HG03097 (cell line): ENCODE results near the gene SPATS2.

Source experiments
- ATAC-seq: cut with Tn5 transposase; IDR thresholded peaks from one replicate; pipeline ENCODE4 v1.9.1; 2021; ENCODE audit not compliant: unreplicated experiment, low FRiP score

The SPATS2 gene

GRCh38 chr12:49552014-49552413 is 184.8 kb downstream of the SPATS2 start:
- ATAC-seq, result no peak

- no peak for ATAC-seq
Observed at GRCh38 chr12:49552425-49552824, 185.2 kb downstream of the SPATS2 start.

- ATAC-seq, result no peak
Observed at GRCh38 chr12:49552899-49553298, 185.6 kb downstream of the SPATS2 start.

- ATAC-seq, result no peak
Observed at GRCh38 chr12:49553512-49554088, 186.3 kb downstream of the SPATS2 start.

GRCh38 chr12:49554266-49554665 is 187.0 kb downstream of the SPATS2 start:
- no peak for ATAC-seq

GRCh38 chr12:49555631-49556390 is 188.5 kb downstream of the SPATS2 start:
- ATAC-seq, result no peak

- no peak for ATAC-seq
Observed at GRCh38 chr12:49556391-49557186, 189.3 kb downstream of the SPATS2 start.

- ATAC-seq, result no peak
Observed at GRCh38 chr12:49557187-49557916, 190.1 kb downstream of the SPATS2 start.

- ATAC-seq, result no peak
Observed at GRCh38 chr12:49557917-49558215, 190.6 kb downstream of the SPATS2 start.

- no peak for ATAC-seq
Observed at GRCh38 chr12:49558526-49558925, 191.3 kb downstream of the SPATS2 start.

- no peak for ATAC-seq
Observed at GRCh38 chr12:49559011-49559675, 191.9 kb downstream of the SPATS2 start.

GRCh38 chr12:49560695-49561094 is 193.4 kb downstream of the SPATS2 start:
- ATAC-seq, result no peak

- ATAC-seq, result no peak
Observed at GRCh38 chr12:49562233-49562632, 195.0 kb downstream of the SPATS2 start.

- ATAC-seq, result no peak
Observed at GRCh38 chr12:49562831-49563230, 195.6 kb downstream of the SPATS2 start.

- ATAC-seq, result no peak
Observed at GRCh38 chr12:49563951-49564685, 196.9 kb downstream of the SPATS2 start.

GRCh38 chr12:49564686-49565405 is 197.6 kb downstream of the SPATS2 start:
- ATAC-seq, result no peak

- no peak for ATAC-seq
Observed at GRCh38 chr12:49565406-49566265, 198.4 kb downstream of the SPATS2 start.

GRCh38 chr12:49566361-49566760 is 199.1 kb downstream of the SPATS2 start:
- ATAC-seq, result no peak

GRCh38 chr12:49567302-49567610 is 200.0 kb downstream of the SPATS2 start:
- no peak for ATAC-seq
